ENCODE results near the gene KANSL1. TPM values are rescaled to one million over a fixed set of nuclear protein-coding genes. Genes with fewer than 3 reads are reported as not detected.

The KANSL1 gene
- polyA plus RNA-seq, 1 of the 3 experiments (the other 2 are of a cell fraction), result 10.0 TPM

DNA sequence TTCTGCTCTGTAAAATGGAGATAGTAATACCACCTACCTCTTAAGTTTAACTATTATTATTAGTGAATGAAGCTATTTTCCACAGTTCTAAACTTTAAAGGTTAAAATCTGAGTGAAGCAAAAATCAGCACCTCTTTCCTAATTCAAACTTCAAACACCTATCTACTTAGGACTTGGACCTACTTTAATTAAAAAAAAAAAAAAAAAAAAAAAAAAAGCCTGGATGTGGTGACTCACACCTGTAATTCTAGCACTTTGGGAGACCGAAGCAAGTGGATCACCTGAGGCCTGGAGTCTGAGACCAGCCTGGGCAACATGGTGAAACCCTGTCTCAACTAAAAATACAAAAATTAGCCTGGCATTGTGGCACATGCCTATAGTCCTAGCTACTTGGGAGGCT, 5.0 kb upstream of the KANSL1 start (continued):
- TF ChIP-seq EZH2phosphoT487 (IDR thresholded peaks at IDR 0.05; ENCODE audit: borderline replicate concordance, low read depth), result no peak
- no peak for TF ChIP-seq RXRA (IDR thresholded peaks at IDR 0.05; ENCODE audit: borderline replicate concordance, low read depth)
- TF ChIP-seq MXI1 (IDR thresholded peaks at IDR 0.05; ENCODE audit: low read depth, low read length), result no peak
- no peak for TF ChIP-seq MEF2A (IDR thresholded peaks at IDR 0.05; ENCODE audit: borderline replicate concordance, low read depth)

DNA sequence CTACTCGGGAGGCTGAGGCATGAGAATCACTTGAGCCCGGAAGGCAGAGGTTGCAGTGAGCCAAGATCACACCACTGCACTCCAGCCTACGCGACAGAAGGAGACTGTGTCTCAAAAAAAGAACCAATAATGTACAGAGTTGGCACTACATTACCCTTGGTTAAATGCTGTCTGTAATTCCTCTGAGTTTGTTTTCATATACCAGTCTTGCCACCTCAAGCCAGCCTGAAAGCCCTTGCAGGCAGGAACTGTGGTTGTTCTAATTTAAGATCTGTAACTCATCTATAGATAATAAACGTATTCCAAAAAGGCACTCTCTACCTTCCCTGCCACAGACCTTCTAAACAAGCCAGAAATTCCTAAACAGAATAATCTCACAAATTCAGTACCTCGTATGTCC, 4.3 kb upstream of the KANSL1 start:
- Histone ChIP-seq H2AFZ (ENCODE audit: low read depth) (no peak overlapping the region), H3K9me3 (peaks cover 5% of the 10 kb centered on the region; the same call in 1 of the 2 replicates), H3K9me2 (no peaks in the 10 kb centered on the region), H3K27ac (ENCODE audit: low read depth in 2 of 2, low read length in 1 of 2) (no peak overlapping the region), H3K79me2 (ENCODE audit: insufficient read depth) (peaks cover 84% of the 10 kb centered on the region), H3K27me3 (ENCODE audit: insufficient read depth) (no peaks in the 10 kb centered on the region), H3F3A (replicated peaks; ENCODE audit: insufficient read depth) (peaks cover 27% of the 10 kb centered on the region), H3K36me3 (replicated peaks in 1 of 2; ENCODE audit: control insufficient read depth in 1 of 2, insufficient read depth in 2 of 2, low read length in 1 of 2) (peaks cover 0 to 25% of the 10 kb centered on the region in 2 experiments), H3K4me3 (ENCODE audit: low read depth in 2 of 2, low read length in 1 of 2) (no peak overlapping the region), H3K9ac (no peak overlapping the region), H4K20me1 (ENCODE audit: insufficient read depth) (peaks cover 35% of the 10 kb centered on the region), H3K4me2 (no peak overlapping the region), H3K4me1 (ENCODE audit: control insufficient read depth in 1 of 2, insufficient read depth in 2 of 2, low read depth in 1 of 2, low read length in 1 of 2) (peaks cover 6 to 15% of the 10 kb centered on the region in 2 experiments)
- 98% methylated on average over 6 of the region's 6 CpGs for WGBS (ENCODE audit: low lambda C conversion rate)
- TF ChIP-seq FOXM1 (IDR thresholded peaks at IDR 0.05; ENCODE audit: low read depth), result no peak
- CTCF ChIA-PET, result interaction anchor here (0.9 to 6.6 kb wide), 3 partner anchors 11 to 15 kb away, joined by 3 to 49 read pairs (median 16); no protein-coding TSS in a partner anchor
- no peak for DNase-seq
- POLR2A ChIA-PET, result no interaction called here

DNA sequence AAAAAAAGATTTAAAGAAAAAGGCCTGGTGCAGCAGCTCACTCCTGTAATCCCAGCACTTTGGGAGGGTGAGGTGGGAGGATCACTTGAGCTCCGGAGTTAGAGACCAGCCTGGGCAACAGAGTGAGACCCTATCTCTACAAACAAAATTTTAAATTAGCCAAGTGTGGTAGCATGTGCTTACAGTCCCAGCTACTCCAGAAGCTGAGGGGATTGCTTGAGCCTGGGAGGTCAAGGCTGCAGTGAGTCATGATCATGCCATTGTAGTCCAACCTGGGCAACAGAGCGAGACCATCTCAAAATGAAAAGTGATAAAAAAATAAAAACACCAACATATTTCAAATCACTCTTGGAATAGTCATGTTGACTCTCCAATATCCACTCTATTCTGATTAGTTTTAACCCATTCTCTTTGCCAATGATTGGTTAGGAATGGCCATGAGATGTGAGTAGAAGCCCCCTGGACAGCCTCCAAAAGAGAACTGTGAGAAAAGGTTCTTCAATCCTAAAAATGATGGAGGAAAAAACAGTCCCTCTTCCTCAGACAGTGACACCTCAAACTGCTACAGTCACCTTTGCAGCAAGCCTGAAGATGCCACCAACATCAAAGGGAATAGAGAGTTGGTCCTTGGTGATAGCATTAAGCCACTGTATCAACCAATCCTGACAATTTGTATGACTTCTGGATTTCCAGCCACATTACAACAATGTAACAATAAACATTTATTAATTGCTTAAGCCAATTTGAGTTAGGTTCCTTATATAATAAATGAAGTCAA, 2.9 kb upstream of the KANSL1 start:
- no peaks in the 10 kb centered on the region for H3K27me3 ChIP-seq (ENCODE audit: insufficient read depth)
- H3K27ac ChIP-seq (ENCODE audit: low read depth in 2 of 2, low read length in 1 of 2), result no peak overlapping the region
- POLR2A ChIA-PET, result no interaction called here
- 92% methylated on average over 2 of the region's 2 CpGs for WGBS (ENCODE audit: low lambda C conversion rate)
- peaks cover 6 to 15% of the 10 kb centered on the region in 2 experiments for H3K4me1 ChIP-seq (ENCODE audit: control insufficient read depth in 1 of 2, insufficient read depth in 2 of 2, low read depth in 1 of 2, low read length in 1 of 2)
- CTCF ChIA-PET, result interaction anchor here (0.9 to 2.7 kb wide), 5 partner anchors 9 to 152 kb away, joined by 3 to 16 read pairs (median 4); no protein-coding TSS in a partner anchor
- no peak overlapping the region for H2AFZ ChIP-seq (ENCODE audit: low read depth)
- no peaks in the 10 kb centered on the region for H3K9me2 ChIP-seq
- peaks cover 5% of the 10 kb centered on the region; the same call in 1 of the 2 replicates for H3K9me3 ChIP-seq
- peaks cover 0 to 20% of the 10 kb centered on the region in 2 experiments for H3K36me3 ChIP-seq (replicated peaks in 1 of 2; ENCODE audit: control insufficient read depth in 1 of 2, insufficient read depth in 2 of 2, low read length in 1 of 2)
- H3K9ac ChIP-seq, result no peak overlapping the region
- peaks cover 35% of the 10 kb centered on the region for H3F3A ChIP-seq (replicated peaks; ENCODE audit: insufficient read depth)
- TF ChIP-seq ELF1 (IDR thresholded peaks at IDR 0.05) (no peak), RCOR1 (IDR thresholded peaks at IDR 0.05; ENCODE audit: low read length) (no peak), FOXM1 (IDR thresholded peaks at IDR 0.05; ENCODE audit: low read depth) (no peak), GABPA (IDR thresholded peaks at IDR 0.05; ENCODE audit: low read depth) (no peak), RFX5 (IDR thresholded peaks at IDR 0.05; ENCODE audit: low read length) (no peak), POLR2AphosphoS5 (IDR thresholded peaks at IDR 0.05; ENCODE audit: low read depth, low read length) (no peak), TEAD4 (IDR thresholded peaks at IDR 0.05; ENCODE audit: borderline replicate concordance, insufficient read depth) (no peak), MXI1 (IDR thresholded peaks at IDR 0.05; ENCODE audit: low read depth, low read length) (no peak), SMC3 (IDR thresholded peaks at IDR 0.05; ENCODE audit: low read depth, low read length) (no peak)
- no peak overlapping the region for H3K4me3 ChIP-seq (ENCODE audit: low read depth in 2 of 2, low read length in 1 of 2)
- no peak for DNase-seq
- peaks cover 40% of the 10 kb centered on the region for H4K20me1 ChIP-seq (ENCODE audit: insufficient read depth)
- peaks cover 84% of the 10 kb centered on the region for H3K79me2 ChIP-seq (ENCODE audit: insufficient read depth)
- no peak overlapping the region for H3K4me2 ChIP-seq
